Measurements from ENCODE around the gene NAIF1. TPM values are rescaled to one million over a fixed set of nuclear protein-coding genes. Genes with fewer than 3 reads are reported as not detected.

The NAIF1 gene
- total and polyA plus RNA-seq, 2 donors (not counting 3 experiments of a cell fraction or from before 2014, with no cell fraction given), result 8.2 to 10.1 TPM

DNA sequence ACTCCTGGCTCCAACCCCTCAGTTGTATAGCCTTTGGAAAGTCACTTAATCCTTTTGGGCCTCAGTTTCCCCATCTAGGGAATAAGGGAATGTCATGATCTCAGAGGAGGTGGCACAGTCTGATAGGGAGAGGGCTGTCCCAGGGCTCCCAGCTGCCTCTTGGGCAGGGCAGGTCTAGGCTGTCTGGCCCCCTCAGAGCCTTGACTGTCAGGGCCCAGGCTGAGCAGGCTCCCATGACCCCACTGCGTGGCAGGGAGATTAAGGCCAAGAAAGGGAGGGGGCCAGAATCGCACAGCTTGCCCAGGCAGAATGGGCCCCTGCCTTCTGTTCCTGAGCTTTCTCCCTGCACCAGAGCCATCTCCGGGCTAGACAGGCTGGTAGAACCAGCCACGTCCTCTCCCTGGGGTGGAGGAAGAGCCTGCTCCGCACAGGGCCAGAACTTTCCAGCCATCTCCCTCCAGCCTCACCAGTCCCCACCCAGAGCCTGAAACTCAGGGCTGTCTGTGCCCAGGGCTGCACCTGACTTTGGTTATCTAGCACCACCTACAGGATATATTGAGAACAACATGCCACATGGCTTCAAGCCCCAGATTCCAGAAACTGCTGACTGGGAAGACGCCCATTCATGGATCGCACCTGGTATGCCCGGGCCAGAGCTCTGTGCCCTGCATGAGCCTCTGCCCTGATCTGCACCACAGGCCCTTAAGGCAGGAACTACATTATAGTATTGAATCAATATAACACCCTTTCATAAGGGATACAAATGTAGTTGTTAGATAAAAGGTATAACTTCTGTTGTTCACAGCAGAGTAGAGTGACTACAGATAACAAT is 32.1 kb downstream of the NAIF1 start:
- FAIRE-seq, result peak; percentile 98
- H3K27me3 ChIP-seq (ENCODE audit: control insufficient read depth in 2 of 2, insufficient read depth in 2 of 2, low read length in 2 of 2), result no peaks in the 10 kb centered on the region
- no peaks in the 10 kb centered on the region for H3K4me1 ChIP-seq (ENCODE audit: control insufficient read depth, extremely low read depth, insufficient read depth, low read length)
- no peaks in the 10 kb centered on the region for H3K9me3 ChIP-seq (replicated peaks; ENCODE audit: control insufficient read depth, insufficient read depth, low read length)
- peak overlapping the region; percentile 72 for H2AFZ ChIP-seq (ENCODE audit: low read depth, low read length)
- H3K9me1 ChIP-seq (replicated peaks; ENCODE audit: control insufficient read depth, extremely low read depth, insufficient read depth, low read length), result no peaks in the 10 kb centered on the region
- dilution Hi-C loops (cut with MboI; ENCODE audit: extremely low pct_ligation_motif_present, low sequenced_read_pairs) (no loop called here), intact Hi-C loops (cut with micrococcal nuclease) (loop anchor here (1.0 to 5.0 kb wide), 4 partner anchors 47 to 92 kb away; partner anchors contain the start of gene EEIG1)
- no peak overlapping the region for H3K4me3 ChIP-seq (replicated peaks in 1 of 3; ENCODE audit: insufficient read depth in 1 of 3, low read depth in 1 of 3, low read length in 3 of 3)
- H3K36me3 ChIP-seq (ENCODE audit: control insufficient read depth in 2 of 2, extremely low read depth in 1 of 2, insufficient read depth in 2 of 2, low read length in 2 of 2), result no peaks in the 10 kb centered on the region
- no TSS peak for BruUV-seq (replicated peaks)
- H3K9ac ChIP-seq (replicated peaks; ENCODE audit: extremely low read depth, insufficient read depth, low read length), result no peak overlapping the region
- no peaks in the 10 kb centered on the region for H3K79me2 ChIP-seq (ENCODE audit: control insufficient read depth, insufficient read depth, low read length)
- H4K20me1 ChIP-seq (replicated peaks; ENCODE audit: control insufficient read depth, extremely low read depth, insufficient read depth, low read length), result no peaks in the 10 kb centered on the region
- DNase-seq (ENCODE audit: low read depth, low spot score), result peak; percentile 84
- ChIA-PET POLR2A (no interaction called here), CTCF (interaction anchor here (0.6 to 9.3 kb wide), 33 partner anchors 8 to 165 kb away, joined by 3 to 203 read pairs (median 4); partner anchors contain the start of genes EEIG1, PIP5KL1 and SLC25A25)
- no peak overlapping the region for H3K27ac ChIP-seq (ENCODE audit: insufficient read depth, low read depth, low read length)
- H3K4me2 ChIP-seq (ENCODE audit: insufficient read depth, low read length), result no peak overlapping the region
- TF ChIP-seq, protein P1, sequence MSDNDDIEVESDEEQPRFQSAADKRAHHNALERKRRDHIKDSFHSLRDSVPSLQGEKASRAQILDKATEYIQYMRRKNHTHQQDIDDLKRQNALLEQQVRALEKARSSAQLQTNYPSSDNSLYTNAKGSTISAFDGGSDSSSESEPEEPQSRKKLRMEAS (IDR thresholded peaks at IDR 0.05; ENCODE audit: insufficient read depth, insufficient read length), result peak; percentile 63
- TF ChIP-seq, protein P2, sequence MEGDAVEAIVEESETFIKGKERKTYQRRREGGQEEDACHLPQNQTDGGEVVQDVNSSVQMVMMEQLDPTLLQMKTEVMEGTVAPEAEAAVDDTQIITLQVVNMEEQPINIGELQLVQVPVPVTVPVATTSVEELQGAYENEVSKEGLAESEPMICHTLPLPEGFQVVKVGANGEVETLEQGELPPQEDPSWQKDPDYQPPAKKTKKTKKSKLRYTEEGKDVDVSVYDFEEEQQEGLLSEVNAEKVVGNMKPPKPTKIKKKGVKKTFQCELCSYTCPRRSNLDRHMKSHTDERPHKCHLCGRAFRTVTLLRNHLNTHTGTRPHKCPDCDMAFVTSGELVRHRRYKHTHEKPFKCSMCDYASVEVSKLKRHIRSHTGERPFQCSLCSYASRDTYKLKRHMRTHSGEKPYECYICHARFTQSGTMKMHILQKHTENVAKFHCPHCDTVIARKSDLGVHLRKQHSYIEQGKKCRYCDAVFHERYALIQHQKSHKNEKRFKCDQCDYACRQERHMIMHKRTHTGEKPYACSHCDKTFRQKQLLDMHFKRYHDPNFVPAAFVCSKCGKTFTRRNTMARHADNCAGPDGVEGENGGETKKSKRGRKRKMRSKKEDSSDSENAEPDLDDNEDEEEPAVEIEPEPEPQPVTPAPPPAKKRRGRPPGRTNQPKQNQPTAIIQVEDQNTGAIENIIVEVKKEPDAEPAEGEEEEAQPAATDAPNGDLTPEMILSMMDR (IDR thresholded peaks at IDR 0.05; ENCODE audit: extremely low read depth in 1 of 2, insufficient read depth in 1 of 2, low read depth in 1 of 2, low read length in 2 of 2), result peak; percentile 77 to 78
- TF ChIP-seq POLR2A (IDR thresholded peaks at IDR 0.05; ENCODE audit: low read depth, low read length), result no peak
- no peak for TF ChIP-seq JUN (IDR thresholded peaks at IDR 0.05; ENCODE audit: borderline replicate concordance, insufficient read depth, insufficient read length, low read depth)
- no peak for TF ChIP-seq POLR2AphosphoS5 (IDR thresholded peaks at IDR 0.05; ENCODE audit: insufficient read depth, low read depth, low read length)
- no peak for TF ChIP-seq MYC (IDR thresholded peaks at IDR 0.05; ENCODE audit: low read depth, low read length)
- TF ChIP-seq FOS (IDR thresholded peaks at IDR 0.05; ENCODE audit: borderline replicate concordance, insufficient read depth, low read length), result no peak

All from endothelial cell of umbilical vein (primary cell).